HCEC 1CT (cell line): Measurements from ENCODE around the gene ZNF438.

ENCODE experiments used
- DNase-seq: peaks from one replicate; pipeline ENCODE4 v3.0.0-alpha.2; 2017

Gene ZNF438

DNA sequence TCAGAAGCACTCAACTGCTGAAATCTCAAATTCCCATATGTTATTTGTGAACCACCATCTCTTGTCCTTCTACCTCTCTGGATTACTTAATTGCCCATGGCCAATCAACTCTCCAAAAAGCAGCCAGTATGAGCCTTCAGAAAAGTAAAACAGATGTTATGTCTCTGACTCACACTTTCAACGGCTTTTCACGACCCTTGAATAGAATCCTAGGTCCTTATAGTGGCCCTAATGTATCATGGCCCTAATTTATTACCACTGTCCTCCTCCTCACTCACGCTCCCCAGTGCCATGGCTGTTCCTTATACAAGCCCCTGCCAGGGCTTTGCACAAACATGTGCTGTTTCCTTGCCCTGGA is 20.0 kb downstream of the ZNF438 start:
- peak; percentile 43 for DNase-seq

DNA sequence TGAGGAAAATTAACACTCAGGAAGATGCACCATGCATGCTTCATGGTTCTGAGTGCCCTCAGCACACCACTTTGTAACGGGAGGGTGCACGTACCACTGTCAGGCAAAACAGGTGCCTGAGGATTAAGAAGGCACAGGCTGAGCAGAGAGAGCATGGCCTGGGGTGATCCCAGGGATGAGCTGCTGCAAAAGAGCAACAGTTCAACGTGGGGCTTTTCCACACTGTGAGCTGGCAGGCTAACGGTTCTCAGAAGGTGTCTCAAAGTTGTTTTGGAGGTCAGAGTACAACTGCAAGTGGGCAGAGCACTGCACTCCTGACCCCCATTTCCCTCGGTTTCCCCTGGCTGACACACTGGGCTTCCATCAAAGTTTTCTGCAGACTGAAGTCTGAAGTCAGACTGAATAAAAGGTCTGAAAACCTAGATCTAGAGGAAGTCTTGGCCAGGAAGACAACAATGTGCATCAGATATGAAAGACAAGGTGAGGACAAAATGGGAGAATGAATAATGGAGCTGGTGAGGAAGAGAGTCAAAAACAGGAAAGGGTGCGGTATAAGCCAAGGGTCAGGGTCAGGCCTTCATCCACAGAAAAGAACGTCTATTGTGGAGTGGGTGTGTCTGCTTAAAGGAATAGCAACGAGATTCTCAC is 20.5 kb downstream of the ZNF438 start:
- DNase-seq = no peak

DNA sequence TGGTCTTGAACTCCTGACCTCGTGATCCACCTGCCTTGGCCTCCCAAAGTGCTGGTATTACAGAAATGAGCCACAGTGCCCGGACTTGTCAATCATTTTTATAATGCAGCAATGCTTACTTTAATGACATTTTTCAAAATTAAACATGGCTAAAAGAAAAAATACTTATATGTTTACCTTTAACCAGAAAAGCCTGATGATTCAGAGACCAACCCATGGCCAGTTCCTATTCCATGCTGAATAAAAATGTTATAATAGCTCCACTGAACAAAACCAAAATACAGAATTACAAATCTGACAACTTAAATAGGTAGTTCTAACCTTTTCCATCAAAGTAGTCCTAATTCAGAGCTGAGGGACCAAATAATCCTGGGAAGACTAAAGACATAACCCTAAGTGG is 21.6 kb downstream of the ZNF438 start:
- no peak for DNase-seq

DNA sequence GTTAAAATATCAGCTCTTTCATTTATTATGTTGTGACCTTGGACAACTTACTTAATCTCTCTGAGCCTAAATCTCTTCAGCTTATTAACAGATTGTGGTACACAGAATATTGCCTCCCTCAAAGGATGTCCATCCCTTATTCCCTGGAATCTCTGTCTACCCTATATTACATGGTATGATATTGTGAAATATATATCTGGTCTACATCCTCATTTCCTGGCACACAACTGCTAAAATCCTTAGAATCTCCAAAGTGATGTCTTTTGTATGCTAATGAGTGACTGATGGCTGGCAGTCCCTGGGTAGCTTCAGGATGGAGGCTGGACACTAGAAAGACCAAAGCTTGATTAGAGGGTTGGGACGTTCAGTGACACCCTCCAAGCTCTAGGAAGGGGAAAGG is 25.8 kb downstream of the ZNF438 start:
- DNase-seq = no peak

DNA sequence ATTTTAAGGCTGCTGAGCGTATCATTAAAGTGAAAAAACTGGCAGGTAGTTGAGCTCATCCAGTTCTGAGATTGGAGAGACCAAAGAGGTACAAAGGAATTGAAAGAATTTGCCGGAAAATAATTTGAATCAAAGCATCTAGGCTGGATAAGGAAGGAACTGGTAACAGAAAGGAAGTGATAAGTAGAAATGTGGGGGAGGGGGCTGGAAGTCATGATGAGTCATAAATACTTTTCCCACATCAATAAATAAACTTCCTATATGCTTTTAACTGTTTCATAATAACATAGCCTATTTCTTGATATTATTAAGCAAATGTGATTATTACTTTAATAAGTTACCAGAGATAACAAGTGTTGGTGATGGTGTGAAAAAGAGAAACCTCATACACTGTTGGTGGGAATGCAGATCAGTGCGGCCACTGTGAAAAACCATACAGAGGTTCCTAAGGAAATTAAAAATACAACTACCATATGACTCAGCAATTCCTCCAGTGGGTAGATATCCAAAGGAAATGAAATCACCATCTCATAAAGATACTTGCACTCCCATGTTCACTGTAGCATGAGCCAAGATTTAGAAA is 27.0 kb downstream of the ZNF438 start:
- DNase-seq = peak; percentile 92

DNA sequence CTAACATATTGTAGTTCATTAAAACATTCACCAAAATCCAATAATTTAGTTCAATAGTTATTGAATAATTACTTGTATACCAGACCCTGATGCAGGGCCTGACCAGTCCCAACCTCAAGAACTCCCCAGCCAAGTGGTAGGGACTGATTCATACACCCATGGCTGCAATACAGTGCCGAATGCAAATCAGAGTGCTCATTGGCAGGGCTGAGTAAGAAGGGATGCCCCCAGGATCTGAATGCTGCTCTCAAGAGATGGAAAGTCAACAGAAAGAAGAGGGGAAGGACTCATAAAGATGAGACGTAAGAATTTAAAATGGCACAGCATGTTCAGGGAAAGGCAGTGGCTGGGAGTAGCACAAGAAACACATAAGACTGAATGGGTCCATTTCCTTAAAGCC is 29.9 kb downstream of the ZNF438 start:
- no peak for DNase-seq

DNA sequence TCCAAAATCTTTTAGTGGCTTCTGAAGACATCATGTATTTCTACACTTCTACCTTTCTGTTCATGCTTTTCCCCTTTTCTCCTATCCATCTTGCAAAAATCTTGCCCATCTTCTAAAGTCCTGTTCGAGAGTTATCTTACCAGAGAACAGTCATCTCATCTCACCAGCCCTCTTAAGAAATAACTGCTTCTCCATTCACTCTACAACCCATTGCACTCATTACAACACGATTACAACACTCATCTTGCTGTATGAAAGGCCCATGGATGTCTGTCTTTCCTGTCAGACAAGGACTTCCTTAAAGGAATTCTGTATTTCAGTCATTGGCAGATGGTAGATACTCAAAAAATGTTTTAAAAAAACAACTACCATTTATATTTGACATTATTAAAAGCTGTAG is 30.8 kb downstream of the ZNF438 start:
- DNase-seq = no peak

DNA sequence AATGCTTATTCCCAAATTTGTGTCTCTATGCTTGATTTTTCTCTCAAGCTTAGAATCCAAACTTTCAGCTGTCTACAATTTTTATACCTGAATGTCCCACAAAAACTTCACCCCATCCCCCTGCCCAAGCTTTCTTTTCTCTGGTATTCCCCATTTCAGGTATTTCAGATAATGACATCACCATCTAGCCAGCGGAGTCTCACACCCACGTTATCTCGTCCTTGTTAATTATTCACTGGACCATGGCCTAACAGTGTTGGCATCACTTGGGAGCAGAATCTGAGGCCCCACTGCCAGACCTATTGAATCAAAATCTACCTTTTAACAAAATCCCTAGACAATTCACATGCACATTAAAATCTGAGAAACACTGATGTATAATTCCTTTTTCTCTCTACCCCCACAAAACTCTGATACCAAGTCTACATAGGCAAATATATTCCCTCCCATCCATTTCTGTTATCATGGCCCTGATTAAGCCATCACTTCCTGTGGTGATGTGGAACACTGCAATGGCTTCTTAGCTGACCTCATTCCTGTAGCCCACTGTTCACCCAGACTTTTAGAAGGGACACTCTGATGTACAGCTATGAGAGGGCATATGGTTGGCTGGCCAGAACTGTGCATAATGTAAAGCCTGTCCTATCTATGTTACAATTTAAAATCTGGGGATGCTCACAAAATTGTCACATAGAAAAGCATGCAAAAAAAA is 31.4 kb downstream of the ZNF438 start:
- DNase-seq = no peak

DNA sequence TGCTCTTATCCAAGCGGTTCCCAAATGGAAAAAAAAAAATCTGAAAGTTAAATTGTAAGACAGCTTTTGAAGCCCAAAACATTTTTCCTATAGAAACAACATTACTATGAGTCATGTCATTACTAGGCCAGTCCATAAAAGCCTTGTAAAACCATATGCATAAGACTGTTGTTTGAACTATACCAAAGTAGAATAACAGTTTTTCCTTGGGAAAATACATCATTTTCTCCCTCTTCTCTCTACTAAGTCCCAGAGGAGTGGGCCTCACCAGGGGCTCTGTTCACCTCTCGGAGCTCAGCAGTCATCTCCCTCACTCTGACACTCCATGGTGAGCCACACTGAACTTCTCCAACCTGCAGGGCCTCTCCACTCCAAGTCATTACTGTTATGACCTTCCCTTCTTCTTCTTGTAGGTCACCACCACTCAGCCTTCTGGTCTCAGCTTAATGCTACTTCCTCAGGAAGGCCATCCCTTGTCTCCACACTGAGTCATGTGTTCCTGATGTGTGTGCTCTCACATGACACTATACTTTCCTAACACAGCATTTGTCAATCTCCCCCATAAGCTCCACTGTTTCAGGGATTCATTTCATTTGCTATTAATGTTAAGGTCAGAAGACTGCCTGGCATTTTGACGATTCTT is 32.5 kb downstream of the ZNF438 start:
- peak; percentile 91 for DNase-seq

DNA sequence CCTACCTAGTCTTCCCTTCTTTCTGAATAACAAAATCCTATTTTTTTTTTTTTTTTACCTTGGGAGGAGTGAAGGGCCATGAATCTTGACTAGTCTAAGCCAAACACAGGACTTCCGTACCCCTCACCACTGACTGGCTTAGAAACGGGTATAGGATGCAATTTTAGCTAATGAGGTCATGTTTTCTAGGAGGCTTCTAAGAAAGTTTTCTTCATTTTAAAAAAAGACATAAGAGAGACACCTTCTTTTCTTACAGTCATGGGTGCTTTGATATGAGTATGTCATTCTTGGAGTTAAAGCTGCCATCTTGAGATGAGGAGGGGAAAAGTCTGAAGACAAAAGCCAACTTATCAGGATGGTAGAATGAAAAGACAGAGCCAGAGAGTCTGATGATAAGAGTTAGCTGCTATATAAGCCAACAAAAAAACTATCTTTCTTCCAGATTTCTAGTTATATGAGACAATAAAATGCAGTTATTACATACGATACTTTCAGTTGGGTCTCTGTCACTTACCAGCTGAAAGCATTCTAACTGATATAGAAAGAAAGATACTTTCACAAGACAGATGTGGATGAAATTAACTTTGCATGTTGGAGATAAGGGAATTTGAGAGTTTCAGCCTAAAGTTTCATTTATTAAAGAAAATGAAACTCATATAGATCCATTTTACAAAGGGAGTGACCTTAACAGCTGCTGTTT is 34.0 kb downstream of the ZNF438 start:
- DNase-seq = no peak

DNA sequence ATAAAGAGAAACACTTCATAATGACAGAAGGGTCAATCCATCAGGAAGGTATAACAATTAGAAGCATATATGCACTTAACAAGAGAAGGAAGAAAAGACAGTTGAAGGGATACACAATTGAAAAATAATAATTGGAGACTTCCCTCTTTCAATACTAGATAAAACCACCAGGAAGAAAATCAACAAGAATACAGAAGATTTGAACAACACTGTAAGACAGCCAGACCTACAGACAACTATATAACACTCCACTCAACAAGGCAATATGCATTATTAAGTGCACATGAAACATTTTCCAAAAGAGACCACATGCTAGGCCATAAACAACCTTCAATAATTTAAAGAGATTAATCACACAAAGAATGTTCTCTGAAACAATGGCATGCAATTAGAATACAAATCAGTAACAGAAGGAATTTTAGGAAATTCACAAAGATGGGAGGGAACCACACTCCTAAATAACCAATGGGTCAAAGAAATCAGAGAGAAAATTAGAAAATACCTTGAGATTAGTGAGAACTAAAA is 35.1 kb downstream of the ZNF438 start:
- no peak for DNase-seq

DNA sequence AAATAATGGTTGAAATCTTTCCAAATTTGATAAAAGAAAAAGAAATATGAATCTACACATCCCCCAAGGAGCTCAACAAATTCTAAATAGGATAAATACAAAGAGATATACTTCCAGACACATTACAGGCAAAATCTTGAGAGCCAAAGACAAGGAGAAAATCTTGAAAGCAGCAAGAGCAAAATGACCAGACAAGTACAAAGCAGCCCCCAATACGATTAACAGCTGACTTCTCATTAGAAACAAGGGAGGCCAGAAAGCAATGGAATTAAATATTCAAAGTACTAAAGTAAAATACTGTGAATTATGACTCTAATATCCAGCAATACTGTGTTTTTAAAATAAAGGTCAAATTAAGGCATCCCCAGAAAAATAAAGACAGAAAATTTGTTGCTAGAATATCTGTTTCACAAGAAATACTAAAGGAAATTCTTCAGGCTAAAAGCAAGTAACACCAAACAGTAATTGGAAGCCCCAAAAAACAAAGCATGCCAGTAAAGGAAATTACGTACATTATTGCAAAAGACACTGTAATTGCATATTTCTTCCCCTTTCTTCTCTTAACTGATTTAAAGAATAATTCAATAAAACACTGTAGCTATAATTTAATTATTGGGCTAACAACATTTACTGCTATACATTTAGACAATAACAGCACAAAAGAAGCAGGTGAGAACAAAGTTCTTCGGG is 36.4 kb downstream of the ZNF438 start:
- DNase-seq = no peak

DNA sequence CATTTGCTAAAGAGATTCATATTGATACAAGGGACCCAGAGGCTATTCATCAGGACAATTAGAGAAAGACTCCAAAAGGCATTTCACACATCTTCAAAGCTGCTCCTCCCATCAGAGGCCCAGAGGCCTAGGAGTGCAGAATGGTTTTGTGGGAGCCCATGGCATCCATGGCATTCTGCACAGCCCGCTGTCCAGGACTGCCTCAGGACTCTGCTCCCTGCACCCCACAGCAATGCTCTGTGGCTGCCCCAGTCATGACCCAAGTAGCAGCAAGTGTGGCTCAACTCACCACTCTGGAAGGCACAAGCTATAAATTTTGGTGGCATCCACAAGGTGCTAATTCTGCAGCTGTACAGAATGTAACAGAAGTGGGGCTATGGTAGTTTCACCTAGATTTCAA is 38.5 kb downstream of the ZNF438 start:
- DNase-seq = no peak

DNA sequence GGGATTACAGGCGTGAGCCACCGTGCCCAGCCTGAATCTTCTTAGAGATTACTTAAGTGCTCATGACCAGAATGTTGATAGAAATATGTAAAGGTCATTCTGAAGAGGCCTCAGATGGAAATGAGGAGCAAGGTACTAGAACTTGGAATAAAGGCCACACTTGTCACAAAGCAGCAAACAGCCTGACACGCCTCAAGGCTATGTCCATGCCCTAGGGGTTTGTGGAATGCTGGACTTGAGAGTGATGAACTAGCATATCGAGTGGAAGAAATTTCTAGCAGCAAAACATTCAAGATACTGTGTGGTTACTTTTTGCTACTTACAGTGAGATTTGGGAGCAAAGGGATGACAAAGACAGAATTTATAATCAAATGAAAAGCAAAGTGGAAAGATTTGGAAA is 39.0 kb downstream of the ZNF438 start:
- DNase-seq = no peak

DNA sequence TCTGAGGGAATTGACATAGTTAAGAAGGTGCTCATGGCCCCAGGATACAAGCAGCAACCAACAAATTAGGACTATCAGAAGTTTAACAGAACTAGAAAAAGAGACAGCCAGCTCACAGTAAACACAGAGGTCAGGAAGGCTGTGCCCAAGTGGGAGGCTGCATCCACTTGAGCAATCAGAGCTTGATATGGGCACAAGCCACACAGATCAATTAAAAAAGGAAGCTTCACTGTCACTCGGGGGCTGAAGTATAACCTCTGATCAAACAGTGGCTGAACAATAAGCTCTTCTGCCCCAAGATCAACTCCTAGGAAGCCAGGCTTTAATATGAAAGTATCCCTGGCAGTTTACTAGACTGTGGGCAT is 40.0 kb downstream of the ZNF438 start:
- DNase-seq = peak; percentile 4

DNA sequence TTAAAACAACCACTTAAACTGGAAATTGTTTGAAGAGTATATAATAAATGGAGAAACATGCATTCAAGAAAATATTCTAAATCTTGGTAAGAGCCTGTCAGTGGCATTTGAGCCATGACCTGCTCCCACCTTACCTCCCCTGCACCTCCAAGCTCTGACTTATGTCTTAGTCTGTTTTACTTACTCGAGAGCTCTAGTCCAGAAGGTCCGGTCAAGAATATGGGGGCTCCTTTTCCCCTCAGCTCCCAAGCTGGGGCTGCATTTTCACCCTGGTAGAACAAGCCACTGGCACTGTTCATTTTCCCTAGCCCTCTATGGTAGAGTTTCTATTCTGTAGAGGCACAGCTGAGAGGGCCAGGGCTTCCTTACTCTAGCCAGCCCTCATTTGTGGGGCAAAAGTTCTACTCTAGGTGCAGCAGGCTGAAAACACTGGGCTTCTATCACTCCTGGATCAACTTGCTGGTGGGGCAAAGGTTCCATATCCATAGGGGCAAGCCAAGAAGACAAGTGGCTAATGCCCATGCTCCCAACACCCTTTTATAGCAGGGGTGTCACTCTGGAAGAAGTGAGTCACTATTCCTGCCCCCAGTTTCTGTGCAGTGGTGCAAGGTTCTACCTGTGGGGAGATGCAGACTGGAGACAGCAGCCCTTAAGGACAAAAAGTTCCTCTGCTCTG is 40.6 kb downstream of the ZNF438 start:
- DNase-seq = no peak

DNA sequence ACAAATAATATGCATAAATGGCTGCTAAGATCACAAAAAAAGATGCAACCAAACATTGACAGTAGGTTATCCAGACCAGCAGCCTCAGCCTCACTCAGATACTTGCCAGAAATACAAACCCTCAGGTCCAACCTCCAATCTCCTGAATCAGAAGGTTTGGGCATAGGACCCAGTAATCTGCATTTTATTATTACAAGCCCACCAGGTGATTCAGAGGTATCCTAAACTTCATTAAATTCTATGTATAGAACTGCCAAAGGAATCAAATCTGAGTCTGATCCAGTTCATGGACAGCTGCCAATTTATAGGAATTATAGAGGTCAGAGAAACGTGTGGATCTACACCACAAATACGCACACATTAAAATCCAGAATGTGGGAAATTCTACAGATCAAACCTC is 41.3 kb downstream of the ZNF438 start:
- no peak for DNase-seq

DNA sequence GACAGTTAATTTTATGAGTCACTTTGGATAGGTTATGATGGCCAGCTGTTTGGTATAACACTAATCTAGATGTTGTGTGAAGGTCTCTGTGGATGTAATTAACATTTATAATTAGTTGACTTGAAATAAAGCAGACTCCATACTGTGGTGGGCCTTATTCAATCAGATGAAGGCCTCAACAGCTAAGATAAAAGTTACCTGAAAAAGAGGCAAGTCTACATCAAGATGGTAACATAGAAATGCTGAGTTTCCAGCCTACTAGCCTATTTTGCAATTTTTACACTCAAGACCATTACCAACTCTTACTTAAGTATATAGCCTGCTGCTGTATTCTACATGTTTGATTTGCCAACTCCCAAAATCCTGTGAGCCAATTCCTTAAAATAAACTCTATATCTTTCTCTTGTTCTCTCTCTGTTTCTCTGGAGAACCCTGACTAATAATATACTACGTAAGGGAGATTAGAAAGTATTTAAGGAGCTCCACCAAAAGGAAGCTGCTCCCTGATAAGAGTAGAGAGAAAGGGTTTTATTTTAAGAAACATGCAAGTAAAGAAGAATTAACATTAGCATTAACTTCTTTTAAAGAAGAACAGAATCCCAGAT is 42.7 kb downstream of the ZNF438 start:
- DNase-seq = peak; percentile 14

DNA sequence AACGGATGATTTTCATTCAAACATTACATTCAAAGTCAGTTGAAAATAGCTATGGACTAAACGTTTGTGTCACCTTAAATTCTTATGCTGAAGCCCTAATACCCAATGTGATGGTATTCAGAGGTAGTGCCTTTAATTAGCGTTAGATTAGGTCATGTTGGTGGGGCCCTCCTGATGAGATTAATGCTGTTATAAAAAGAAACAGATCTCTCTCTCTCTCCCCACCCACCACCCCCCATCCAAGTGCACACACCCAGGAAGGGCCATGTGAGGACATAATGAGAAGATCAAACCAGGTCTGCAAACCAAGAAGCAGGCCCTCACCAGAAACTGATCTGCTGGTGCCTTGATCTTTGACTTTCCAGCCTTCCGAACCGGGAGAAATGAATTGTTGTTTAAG is 44.2 kb downstream of the ZNF438 start:
- no peak for DNase-seq

DNA sequence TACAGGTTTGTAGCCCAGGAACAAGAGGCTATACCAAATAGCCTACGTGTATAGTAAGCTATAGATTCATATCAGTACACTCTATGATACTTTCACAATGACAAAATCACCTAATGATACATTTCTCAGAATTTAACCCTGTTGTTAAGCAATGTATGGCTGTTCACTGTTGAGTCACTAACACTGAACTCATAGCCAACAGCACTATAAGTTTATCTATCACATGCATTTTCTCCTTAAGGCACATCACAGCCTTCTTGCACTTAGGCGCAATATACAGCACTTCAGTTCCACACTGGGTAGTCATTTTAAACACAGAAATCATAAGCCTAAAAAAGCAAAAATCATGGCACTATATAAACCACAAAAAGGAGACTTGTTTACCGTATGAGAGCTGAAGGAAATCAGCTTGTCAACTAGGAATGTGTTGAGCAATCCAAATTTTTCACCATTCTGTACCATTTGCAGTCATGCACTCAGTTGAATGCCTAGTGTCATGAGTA is 45.6 kb downstream of the ZNF438 start:
- DNase-seq = peak; percentile 81

DNA sequence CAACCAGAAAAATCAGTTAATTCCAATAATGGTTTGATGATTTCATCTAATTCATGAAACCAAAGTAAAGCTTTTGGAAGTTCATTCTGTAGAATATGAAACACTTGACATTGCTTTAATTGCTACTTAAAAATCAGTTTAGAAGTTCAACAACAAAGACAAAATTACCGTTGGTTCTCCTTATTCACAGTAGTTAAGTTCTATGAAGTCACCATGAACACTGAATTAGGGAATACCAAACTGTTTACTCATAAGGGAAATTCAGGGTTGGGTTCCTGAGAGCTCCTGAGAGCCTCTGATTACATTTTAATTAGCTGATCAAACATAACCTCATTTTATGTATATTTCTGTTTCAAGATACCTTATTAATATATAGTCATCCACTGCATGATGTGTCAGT is 46.2 kb downstream of the ZNF438 start:
- DNase-seq = peak; percentile 86
